ENCODE measurements around the gene POTEE. TPM values are rescaled to one million over a fixed set of nuclear protein-coding genes. Genes with fewer than 3 reads are reported as not detected.
"Not testable (repeated sequence)": the region's sequence is repeated elsewhere in the genome, so short reads cannot be mapped to it uniquely, and the experiment has no call there.

Gene POTEE
- polyA plus RNA-seq, 1 donor (not counting 4 experiments of a cell fraction or from before 2014, with no cell fraction given): not detected

DNA sequence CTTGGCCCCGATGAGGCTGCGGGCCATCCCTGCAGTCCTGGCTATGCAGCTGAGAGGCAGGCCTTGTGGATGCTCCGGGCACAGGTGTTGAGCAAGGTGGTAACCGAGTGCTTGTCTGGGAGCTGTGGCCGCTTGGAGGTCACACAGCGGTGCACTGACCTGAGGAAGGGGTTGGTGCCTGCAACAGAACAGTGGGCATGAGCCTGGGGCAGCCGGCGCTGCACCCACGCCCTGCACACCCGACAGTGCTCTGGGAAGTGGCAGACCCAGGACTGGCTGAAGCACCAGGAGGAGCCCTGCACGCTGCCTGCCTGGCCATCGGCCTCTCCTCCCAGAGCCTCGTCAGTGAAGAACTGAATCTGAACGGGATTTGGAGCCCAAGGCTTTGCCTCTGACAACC, 8.2 kb upstream of the POTEE start:
- dilution Hi-C loops (cut with MboI; ENCODE audit: extremely low pct_ligation_motif_present, low sequenced_read_pairs): no loop called here
- Histone ChIP-seq H3K4me3 (ENCODE audit: control insufficient read depth in 2 of 3, extremely low read depth in 1 of 3, insufficient read depth in 2 of 3, low read depth in 1 of 3, low read length in 3 of 3) (no peak overlapping the region), H4K20me1 (ENCODE audit: control insufficient read depth, extremely low read depth, insufficient read depth, low read length) (no peaks in the 10 kb centered on the region), H3K36me3 (ENCODE audit: control insufficient read depth in 2 of 2, extremely low read depth in 1 of 2, insufficient read depth in 2 of 2, low read length in 2 of 2) (no peaks in the 10 kb centered on the region), H3K4me2 (ENCODE audit: control insufficient read depth, extremely low read depth, insufficient read depth, low read depth, low read length) (no peak overlapping the region), H3K27me3 (ENCODE audit: control insufficient read depth, extremely low read depth, insufficient read depth, low read length) (no peaks in the 10 kb centered on the region), H3K79me2 (ENCODE audit: control insufficient read depth, insufficient read depth, low read length) (no peaks in the 10 kb centered on the region), H3K4me1 (ENCODE audit: control insufficient read depth, extremely low read depth, insufficient read depth, low read length) (no peaks in the 10 kb centered on the region), H3K9me3 (ENCODE audit: control insufficient read depth, low read depth, low read length) (no peaks in the 10 kb centered on the region), H2AFZ (ENCODE audit: control insufficient read depth, low read length) (no peak overlapping the region), H3K9ac (ENCODE audit: control insufficient read depth, extremely low read depth, insufficient read depth, low read length) (no peak overlapping the region), H3K9me1 (ENCODE audit: control insufficient read depth, extremely low read depth, insufficient read depth, low read length) (no peaks in the 10 kb centered on the region), H3K27ac (ENCODE audit: control insufficient read depth, insufficient read depth, low read length) (no peak overlapping the region)
- DNase-seq (ENCODE audit: low read depth, low spot score): no peak
- TF ChIP-seq, protein P1, sequence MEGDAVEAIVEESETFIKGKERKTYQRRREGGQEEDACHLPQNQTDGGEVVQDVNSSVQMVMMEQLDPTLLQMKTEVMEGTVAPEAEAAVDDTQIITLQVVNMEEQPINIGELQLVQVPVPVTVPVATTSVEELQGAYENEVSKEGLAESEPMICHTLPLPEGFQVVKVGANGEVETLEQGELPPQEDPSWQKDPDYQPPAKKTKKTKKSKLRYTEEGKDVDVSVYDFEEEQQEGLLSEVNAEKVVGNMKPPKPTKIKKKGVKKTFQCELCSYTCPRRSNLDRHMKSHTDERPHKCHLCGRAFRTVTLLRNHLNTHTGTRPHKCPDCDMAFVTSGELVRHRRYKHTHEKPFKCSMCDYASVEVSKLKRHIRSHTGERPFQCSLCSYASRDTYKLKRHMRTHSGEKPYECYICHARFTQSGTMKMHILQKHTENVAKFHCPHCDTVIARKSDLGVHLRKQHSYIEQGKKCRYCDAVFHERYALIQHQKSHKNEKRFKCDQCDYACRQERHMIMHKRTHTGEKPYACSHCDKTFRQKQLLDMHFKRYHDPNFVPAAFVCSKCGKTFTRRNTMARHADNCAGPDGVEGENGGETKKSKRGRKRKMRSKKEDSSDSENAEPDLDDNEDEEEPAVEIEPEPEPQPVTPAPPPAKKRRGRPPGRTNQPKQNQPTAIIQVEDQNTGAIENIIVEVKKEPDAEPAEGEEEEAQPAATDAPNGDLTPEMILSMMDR (optimal IDR thresholded peaks at IDR 0.05 in 1 of 3, IDR thresholded peaks at IDR 0.05 in 1 of 3, conservative IDR thresholded peaks at IDR 0.05 in 1 of 3; ENCODE audit: extremely low read depth in 1 of 3, insufficient read depth in 2 of 3, low read length in 3 of 3): no peak
- TF ChIP-seq EZH2 (IDR thresholded peaks at IDR 0.05; ENCODE audit: low read length): no peak
- FAIRE-seq: no peak

DNA sequence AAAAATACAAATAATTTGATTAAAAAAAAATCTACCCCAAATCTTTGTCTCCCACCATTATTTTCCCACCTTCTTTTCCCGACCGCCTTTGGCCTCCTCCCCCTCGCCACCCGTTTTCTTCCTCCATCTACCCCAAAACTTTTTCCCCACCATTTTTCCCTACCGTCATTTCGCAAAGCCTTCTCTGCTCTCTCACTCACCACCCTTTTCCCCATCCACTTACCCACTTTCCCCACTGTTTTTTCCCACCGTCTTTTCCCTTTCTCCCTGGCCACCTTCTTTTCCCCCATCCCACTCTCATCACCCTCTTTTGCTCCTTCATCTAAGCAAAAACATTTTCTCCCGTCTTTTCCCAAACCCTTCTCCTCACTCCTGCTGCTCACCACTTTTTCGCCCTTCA, 1.5 kb upstream of the POTEE start:
- H3K9ac ChIP-seq (ENCODE audit: control insufficient read depth, extremely low read depth, insufficient read depth, low read length); H3K27me3 ChIP-seq (ENCODE audit: control insufficient read depth, extremely low read depth, insufficient read depth, low read length); DNase-seq (ENCODE audit: low read depth, low spot score); H3K4me2 ChIP-seq (ENCODE audit: control insufficient read depth, extremely low read depth, insufficient read depth, low read depth, low read length); H3K4me3 ChIP-seq (ENCODE audit: control insufficient read depth in 2 of 3, extremely low read depth in 1 of 3, insufficient read depth in 2 of 3, low read depth in 1 of 3, low read length in 3 of 3); dilution Hi-C loops (cut with MboI; ENCODE audit: extremely low pct_ligation_motif_present, low sequenced_read_pairs); H3K79me2 ChIP-seq (ENCODE audit: control insufficient read depth, insufficient read depth, low read length); FAIRE-seq; H4K20me1 ChIP-seq (ENCODE audit: control insufficient read depth, extremely low read depth, insufficient read depth, low read length); H3K4me1 ChIP-seq (ENCODE audit: control insufficient read depth, extremely low read depth, insufficient read depth, low read length); H3K36me3 ChIP-seq (ENCODE audit: control insufficient read depth in 2 of 2, extremely low read depth in 1 of 2, insufficient read depth in 2 of 2, low read length in 2 of 2); H3K9me1 ChIP-seq (ENCODE audit: control insufficient read depth, extremely low read depth, insufficient read depth, low read length); H3K9me3 ChIP-seq (ENCODE audit: control insufficient read depth, low read depth, low read length); H2AFZ ChIP-seq (ENCODE audit: control insufficient read depth, low read length); H3K27ac ChIP-seq (ENCODE audit: control insufficient read depth, insufficient read depth, low read length): not testable (repeated sequence)

DNA sequence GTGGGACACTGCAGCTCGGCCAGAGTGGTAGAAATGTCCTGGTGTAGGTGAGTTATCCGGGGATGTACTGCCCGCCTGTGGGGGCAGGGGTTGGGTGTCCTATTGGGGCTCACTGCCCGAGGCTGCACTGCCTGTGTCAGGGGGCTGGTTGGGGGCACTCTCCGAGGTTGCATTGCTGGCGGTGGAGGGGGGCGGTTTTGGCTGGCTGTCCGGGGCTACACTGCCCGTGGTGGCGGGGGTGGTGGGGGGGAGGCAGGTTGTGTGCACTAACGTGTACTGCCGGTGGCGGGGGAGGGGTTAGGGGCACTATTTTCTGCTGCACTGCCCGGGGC, 403 bp downstream of the POTEE start:
- H3K9me1 ChIP-seq (ENCODE audit: control insufficient read depth, extremely low read depth, insufficient read depth, low read length); H3K27me3 ChIP-seq (ENCODE audit: control insufficient read depth, extremely low read depth, insufficient read depth, low read length); FAIRE-seq; H3K4me1 ChIP-seq (ENCODE audit: control insufficient read depth, extremely low read depth, insufficient read depth, low read length); H3K27ac ChIP-seq (ENCODE audit: control insufficient read depth, insufficient read depth, low read length); H3K9ac ChIP-seq (ENCODE audit: control insufficient read depth, extremely low read depth, insufficient read depth, low read length); H3K9me3 ChIP-seq (ENCODE audit: control insufficient read depth, low read depth, low read length); H3K79me2 ChIP-seq (ENCODE audit: control insufficient read depth, insufficient read depth, low read length); H3K4me3 ChIP-seq (ENCODE audit: control insufficient read depth in 2 of 3, extremely low read depth in 1 of 3, insufficient read depth in 2 of 3, low read depth in 1 of 3, low read length in 3 of 3); DNase-seq (ENCODE audit: low read depth, low spot score); H3K4me2 ChIP-seq (ENCODE audit: control insufficient read depth, extremely low read depth, insufficient read depth, low read depth, low read length); H3K36me3 ChIP-seq (ENCODE audit: control insufficient read depth in 2 of 2, extremely low read depth in 1 of 2, insufficient read depth in 2 of 2, low read length in 2 of 2); dilution Hi-C loops (cut with MboI; ENCODE audit: extremely low pct_ligation_motif_present, low sequenced_read_pairs); H4K20me1 ChIP-seq (ENCODE audit: control insufficient read depth, extremely low read depth, insufficient read depth, low read length); H2AFZ ChIP-seq (ENCODE audit: control insufficient read depth, low read length): not testable (repeated sequence)

DNA sequence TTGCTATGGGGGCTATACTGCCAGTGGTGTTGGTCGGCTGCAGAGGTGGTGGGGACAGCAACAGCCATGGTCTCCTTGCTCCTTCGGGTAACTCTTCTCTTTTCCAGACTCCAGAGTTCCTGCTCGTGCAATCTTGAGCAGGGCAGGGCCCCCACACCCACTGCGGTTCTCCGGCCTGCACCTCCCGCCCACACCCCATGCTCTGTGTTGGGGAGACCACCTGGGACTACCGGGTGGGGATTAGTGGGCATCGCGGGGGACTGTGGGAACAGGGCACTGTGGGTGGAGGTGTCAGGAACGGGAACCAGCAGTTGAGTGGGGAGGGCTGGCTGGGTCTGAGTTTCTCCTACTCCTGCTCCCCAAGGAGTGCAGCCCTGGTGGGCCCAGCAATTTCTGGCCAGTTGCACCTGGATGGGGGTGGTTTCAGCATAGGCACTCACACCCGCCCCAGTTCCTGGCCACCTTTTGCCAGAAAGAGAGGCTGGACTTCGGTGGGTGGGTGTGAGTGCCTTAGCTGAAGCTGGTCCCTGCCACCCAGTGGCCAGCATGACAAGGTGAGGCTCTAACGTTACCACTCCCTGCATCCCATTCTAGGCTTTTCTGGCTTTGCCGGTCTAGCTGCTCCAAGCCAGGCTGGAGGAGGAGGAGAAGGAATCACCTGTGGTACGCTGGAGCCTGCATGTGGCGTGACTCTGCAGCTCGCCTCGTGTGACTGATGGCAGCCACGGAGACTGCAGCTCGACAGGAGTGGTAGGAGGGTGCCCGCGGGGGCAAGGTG, 1.3 kb downstream of the POTEE start:
- H3K4me2 ChIP-seq (ENCODE audit: control insufficient read depth, extremely low read depth, insufficient read depth, low read depth, low read length); dilution Hi-C loops (cut with MboI; ENCODE audit: extremely low pct_ligation_motif_present, low sequenced_read_pairs): not testable (repeated sequence)

More for the DNA sequence above, 1.3 kb downstream of the POTEE start:
- not testable (repeated sequence) for H3K79me2 ChIP-seq (ENCODE audit: control insufficient read depth, insufficient read depth, low read length); H3K9me3 ChIP-seq (ENCODE audit: control insufficient read depth, low read depth, low read length); H3K9ac ChIP-seq (ENCODE audit: control insufficient read depth, extremely low read depth, insufficient read depth, low read length); H3K4me3 ChIP-seq (ENCODE audit: control insufficient read depth in 2 of 3, extremely low read depth in 1 of 3, insufficient read depth in 2 of 3, low read depth in 1 of 3, low read length in 3 of 3); H3K27ac ChIP-seq (ENCODE audit: control insufficient read depth, insufficient read depth, low read length); H4K20me1 ChIP-seq (ENCODE audit: control insufficient read depth, extremely low read depth, insufficient read depth, low read length); H3K27me3 ChIP-seq (ENCODE audit: control insufficient read depth, extremely low read depth, insufficient read depth, low read length); H3K4me1 ChIP-seq (ENCODE audit: control insufficient read depth, extremely low read depth, insufficient read depth, low read length); H3K36me3 ChIP-seq (ENCODE audit: control insufficient read depth in 2 of 2, extremely low read depth in 1 of 2, insufficient read depth in 2 of 2, low read length in 2 of 2); DNase-seq (ENCODE audit: low read depth, low spot score); FAIRE-seq; H2AFZ ChIP-seq (ENCODE audit: control insufficient read depth, low read length); H3K9me1 ChIP-seq (ENCODE audit: control insufficient read depth, extremely low read depth, insufficient read depth, low read length)

Measured in keratinocyte (primary cell).